H9 (cell line): ENCODE measurements around the gene PI4KB. TPM values are rescaled to one million over a fixed set of nuclear protein-coding genes. Genes with fewer than 3 reads are reported as not detected.

Experiments used
- DNase-seq: peaks from one replicate; pipeline ENCODE4 v3.0.0-alpha.2; 2017
- H2AFZ ChIP-seq: one replicate; pipeline ENCODE4 v1.6.1; 2013; ENCODE audit warnings: mild to moderate bottlenecking, low read length, control low read depth, moderate library complexity
- H2AK5ac ChIP-seq: 2 replicates; pipeline ENCODE4 v1.6.1; 2013; ENCODE audit warnings: low read length, control low read depth, mixed read lengths; ENCODE audit not compliant: insufficient read length
- H2BK120ac ChIP-seq: one replicate; pipeline ENCODE4 v1.6.1; 2013; ENCODE audit warnings: low read depth, mild to moderate bottlenecking, low read length, control low read depth, inconsistent platforms; ENCODE audit not compliant: poor library complexity, severe bottlenecking
- H2BK12ac ChIP-seq: 2 replicates; pipeline ENCODE4 v1.6.1; 2013; ENCODE audit warnings: low read length, control low read depth, mixed read lengths, low read depth; ENCODE audit not compliant: insufficient read length
- H2BK15ac ChIP-seq: 2 replicates; pipeline ENCODE4 v1.6.1; 2013; ENCODE audit warnings: low read depth, low read length, control low read depth
- H2BK20ac ChIP-seq: one replicate; pipeline ENCODE4 v1.6.1; 2013; ENCODE audit warnings: low read depth, mild to moderate bottlenecking, low read length, control low read depth, inconsistent platforms; ENCODE audit not compliant: poor library complexity, severe bottlenecking
- H2BK5ac ChIP-seq: 2 replicates; pipeline ENCODE4 v1.6.1; 2013; ENCODE audit warnings: low read length, control low read depth, mixed read lengths; ENCODE audit not compliant: insufficient read length
- H3K14ac ChIP-seq: 2 replicates; pipeline ENCODE4 v1.6.1; 2013; ENCODE audit warnings: low read length, control low read depth; ENCODE audit not compliant: insufficient read depth
- H3K18ac ChIP-seq: 2 replicates; pipeline ENCODE4 v1.6.1; 2013; ENCODE audit warnings: low read depth, mild to moderate bottlenecking, mixed read lengths, low read length, control low read depth; ENCODE audit not compliant: insufficient read length
- H3K23ac ChIP-seq: 2 replicates; pipeline ENCODE4 v1.6.1; 2013; ENCODE audit warnings: low read length, control low read depth, mixed read lengths, low read depth; ENCODE audit not compliant: insufficient read length
- H3K23me2 ChIP-seq: 2 replicates; pipeline ENCODE4 v1.6.1; 2013; ENCODE audit warnings: low read depth, mild to moderate bottlenecking, mixed read lengths, low read length, control low read depth; ENCODE audit not compliant: insufficient read length, poor library complexity, severe bottlenecking
- H3K27ac ChIP-seq: 2 replicates; pipeline ENCODE4 v1.5.1; 2013; ENCODE audit warnings: low read length, control low read depth, mixed read lengths, low read depth; ENCODE audit not compliant: insufficient read length
- H3K27me3 ChIP-seq: 2 replicates; pipeline ENCODE4 v1.6.1; 2013; ENCODE audit warnings: low read length, control low read depth, inconsistent platforms; ENCODE audit not compliant: insufficient read depth
- H3K4ac ChIP-seq: 2 replicates; pipeline ENCODE4 v1.6.1; 2013; ENCODE audit warnings: low read depth, mild to moderate bottlenecking, control low read depth, inconsistent platforms, low read length, moderate library complexity
- H3K4me1 ChIP-seq: 2 replicates; pipeline ENCODE4 v1.6.1; 2013; ENCODE audit warnings: low read length, control low read depth, inconsistent platforms; ENCODE audit not compliant: insufficient read depth
- H3K4me2 ChIP-seq: 2 replicates; pipeline ENCODE4 v1.6.1; 2013; ENCODE audit warnings: low read length, control low read depth, mixed read lengths; ENCODE audit not compliant: insufficient read length, insufficient read depth
- H3K56ac ChIP-seq: 2 replicates; pipeline ENCODE4 v1.6.1; 2013; ENCODE audit warnings: low read depth, mild to moderate bottlenecking, mixed read lengths, low read length, control low read depth; ENCODE audit not compliant: insufficient read length
- H3K79me1 ChIP-seq: 2 replicates; pipeline ENCODE4 v1.6.1; 2013; ENCODE audit warnings: low read depth, mild to moderate bottlenecking, moderate library complexity, low read length, control low read depth, inconsistent platforms; ENCODE audit not compliant: insufficient read depth, poor library complexity, severe bottlenecking
- H3K79me2 ChIP-seq: 2 replicates; pipeline ENCODE4 v1.6.1; 2013; ENCODE audit warnings: low read length, control low read depth, inconsistent platforms; ENCODE audit not compliant: insufficient read depth
- H3K9ac ChIP-seq: 2 replicates; pipeline ENCODE4 v1.6.1; 2013; ENCODE audit warnings: low read length, control low read depth, mixed read lengths; ENCODE audit not compliant: insufficient read length; ENCODE audit errors: extremely low read depth
- H3K9me3 ChIP-seq: one replicate; pipeline ENCODE4 v1.6.1; 2013; ENCODE audit warnings: low read depth, low read length, inconsistent platforms; ENCODE audit not compliant: control insufficient read depth
- H3T11ph ChIP-seq: one replicate; pipeline ENCODE4 v1.6.1; 2013; ENCODE audit warnings: mild to moderate bottlenecking, low read length, control low read depth, inconsistent platforms
- H4K20me1 ChIP-seq: one replicate; pipeline ENCODE4 v1.6.1; 2013; ENCODE audit not compliant: control insufficient read depth, insufficient read length, insufficient read depth
- H4K5ac ChIP-seq: 2 replicates; pipeline ENCODE4 v1.6.1; 2013; ENCODE audit warnings: low read depth, mild to moderate bottlenecking, mixed read lengths, low read length, control low read depth; ENCODE audit not compliant: insufficient read length
- H4K8ac ChIP-seq: replicated peaks from 2 replicates; pipeline ENCODE4 v1.6.1; 2013; ENCODE audit warnings: low read length, control low read depth, mixed read lengths, low read depth; ENCODE audit not compliant: insufficient read length
- H4K91ac ChIP-seq: 2 replicates; pipeline ENCODE4 v1.6.1; 2013; ENCODE audit warnings: low read depth, mild to moderate bottlenecking, moderate library complexity, mixed read lengths, low read length, control low read depth; ENCODE audit not compliant: insufficient read length
- H3K27ac Mint-ChIP-seq, 3 experiments: 2 replicates in 2 of 3; 3 replicates in 1 of 3; pipeline ENCODE4 v1.8.0; 2020 to 2021; ENCODE audit warnings: mixed read lengths in 3 of 3, mild to moderate bottlenecking in 1 of 3, moderate library complexity in 1 of 3
- H3K27me3 Mint-ChIP-seq: 2 replicates; pipeline ENCODE4 v1.8.0; 2021; ENCODE audit warnings: low read depth, mild to moderate bottlenecking, moderate library complexity, mixed read lengths
- H3K36me3 Mint-ChIP-seq, 3 experiments: 2 replicates in 2 of 3; 3 replicates in 1 of 3; pipeline ENCODE4 v1.8.0; 2020 to 2021; ENCODE audit warnings: low read depth in 3 of 3, mixed read lengths in 3 of 3; ENCODE audit not compliant: insufficient read depth in 1 of 3
- H3K4me1 Mint-ChIP-seq, 2 experiments: 2 replicates each; pipeline ENCODE4 v1.8.0; 2020; ENCODE audit warnings: mixed read lengths in 2 of 2
- H3K4me3 Mint-ChIP-seq, 2 experiments: 2 replicates in 1 of 2; 3 replicates in 1 of 2; pipeline ENCODE4 v1.8.0; 2020 to 2021; ENCODE audit warnings: mild to moderate bottlenecking in 2 of 2, mixed read lengths in 2 of 2, moderate library complexity in 1 of 2
- H3K9me3 Mint-ChIP-seq, 2 experiments: 2 replicates in 1 of 2; 3 replicates in 1 of 2; pipeline ENCODE4 v1.8.0; 2020; ENCODE audit warnings: mild to moderate bottlenecking in 2 of 2, mixed read lengths in 2 of 2, moderate library complexity in 1 of 2
- WGBS: extraction: QIAGEN DNeasy Blood & Tissue Kit; methylation state at CpG from one replicate; pipeline ENCODE4 v1.1.7; 2013; ENCODE audit warnings: missing lambda C conversion rate, low lambda C conversion rate, mixed read lengths; ENCODE audit not compliant: insufficient read length; ENCODE audit errors: extremely low coverage; 5-methylcytosine and 5-hydroxymethylcytosine counted together
- total RNA-seq: library from RNA; stranded (reverse); gene quantifications from 2 replicates; pipeline ENCODE4 v1.2.1, GENCODE V29; 2021
- TF ChIP-seq, protein P1 (sequence below): fragments of 200-600 bp; sonication (generic); conservative IDR thresholded peaks from 3 replicates; pipeline ENCODE4 v1.8.0; 2021; ENCODE audit warnings: antibody characterized with exemption, mild to moderate bottlenecking

The PI4KB gene
- total RNA-seq, 1 experiment from 2014 or later = 39.1 TPM

- Histone ChIP-seq H3K4me2 (peak overlapping the region; percentile 81), H2BK5ac (peak overlapping the region; percentile 71), H2BK12ac (peak overlapping the region; percentile 78), H3K79me2 (peaks cover 8% of the 10 kb centered on the region; the same call in 1 of the 2 replicates), H2AK5ac (no peak overlapping the region), H3K14ac (peak overlapping the region; percentile 94), H4K5ac (peak overlapping the region; percentile 95), H3K9ac (peak overlapping the region; percentile 90), H3K4me1 (no peaks in the 10 kb centered on the region), H3K9me3 (no peaks in the 10 kb centered on the region), H3K56ac (peak overlapping the region; percentile 92), H2AFZ (no peak overlapping the region), H3K27ac (peak overlapping the region; percentile 98), H2BK120ac (peak overlapping the region; percentile 19), H3K79me1 (no peaks in the 10 kb centered on the region), H4K91ac (no peak overlapping the region), H3K23ac (peak overlapping the region; percentile 1), H3K27me3 (no peaks in the 10 kb centered on the region), H4K8ac (peak overlapping the region; percentile 58), H3K18ac (peak overlapping the region; percentile 98), H4K20me1 (no peaks in the 10 kb centered on the region), H2BK20ac (no peak overlapping the region), H3T11ph (peak overlapping the region; percentile 22), H3K4ac (no peak overlapping the region; the same call in 1 of the 2 replicates), H3K23me2 (peaks cover 7% of the 10 kb centered on the region), H2BK15ac (no peak overlapping the region)
- WGBS = no CpG with 5 or more reads among the region's 48 CpGs
- Mint-ChIP-seq H3K4me1 (peaks cover 19 to 25% of the 10 kb centered on the region in 2 experiments), H3K9me3 (no peaks in the 10 kb centered on the region), H3K36me3 (peaks cover 20 to 25% (median 20%) of the 10 kb centered on the region in 3 experiments; a peak in 6 of 7 replicates), H3K4me3 (peak overlapping the region; percentile 95 to 97), H3K27me3 (peaks cover 9% of the 10 kb centered on the region), H3K27ac (peak overlapping the region; percentile 100)
- peak; percentile 96 for DNase-seq
- TF ChIP-seq, protein P1, sequence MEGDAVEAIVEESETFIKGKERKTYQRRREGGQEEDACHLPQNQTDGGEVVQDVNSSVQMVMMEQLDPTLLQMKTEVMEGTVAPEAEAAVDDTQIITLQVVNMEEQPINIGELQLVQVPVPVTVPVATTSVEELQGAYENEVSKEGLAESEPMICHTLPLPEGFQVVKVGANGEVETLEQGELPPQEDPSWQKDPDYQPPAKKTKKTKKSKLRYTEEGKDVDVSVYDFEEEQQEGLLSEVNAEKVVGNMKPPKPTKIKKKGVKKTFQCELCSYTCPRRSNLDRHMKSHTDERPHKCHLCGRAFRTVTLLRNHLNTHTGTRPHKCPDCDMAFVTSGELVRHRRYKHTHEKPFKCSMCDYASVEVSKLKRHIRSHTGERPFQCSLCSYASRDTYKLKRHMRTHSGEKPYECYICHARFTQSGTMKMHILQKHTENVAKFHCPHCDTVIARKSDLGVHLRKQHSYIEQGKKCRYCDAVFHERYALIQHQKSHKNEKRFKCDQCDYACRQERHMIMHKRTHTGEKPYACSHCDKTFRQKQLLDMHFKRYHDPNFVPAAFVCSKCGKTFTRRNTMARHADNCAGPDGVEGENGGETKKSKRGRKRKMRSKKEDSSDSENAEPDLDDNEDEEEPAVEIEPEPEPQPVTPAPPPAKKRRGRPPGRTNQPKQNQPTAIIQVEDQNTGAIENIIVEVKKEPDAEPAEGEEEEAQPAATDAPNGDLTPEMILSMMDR = 0 out of 3 replicates have a peak, but pooled peaks have one; percentile 14
These were observed 45.8 kb downstream of the PI4KB start for GRCh38 chr1:151281225-151281968.
